Mucosa of rectum (tissue), 2 donors: ENCODE data around the gene AGMO.

Experiments
- H3K27ac ChIP-seq, 2 donors: one replicate each; pipeline ENCODE4 v1.7.0; 2013; ENCODE audit warnings: inconsistent platforms in 2 of 2, low read depth in 2 of 2, low read length in 2 of 2
- H3K27me3 ChIP-seq, 2 donors: one replicate each; pipeline ENCODE4 v1.7.0; 2013; ENCODE audit warnings: low read length in 2 of 2; ENCODE audit not compliant: control insufficient read depth in 2 of 2, insufficient read depth in 2 of 2
- H3K36me3 ChIP-seq, 2 donors: one replicate each; pipeline ENCODE4 v1.7.0; 2013; ENCODE audit warnings: low read length in 2 of 2; ENCODE audit not compliant: control insufficient read depth in 2 of 2, insufficient read depth in 2 of 2
- H3K4me1 ChIP-seq, 2 donors: one replicate each; pipeline ENCODE4 v1.7.0; 2013; ENCODE audit warnings: low read length in 2 of 2, mild to moderate bottlenecking in 1 of 2; ENCODE audit not compliant: control insufficient read depth in 2 of 2, insufficient read depth in 2 of 2
- H3K4me3 ChIP-seq, 2 donors: one replicate each; pipeline ENCODE4 v1.7.0; 2013; ENCODE audit warnings: low read length in 2 of 2
- H3K9ac ChIP-seq, 2 donors: one replicate each; pipeline ENCODE4 v1.7.0; 2013; ENCODE audit warnings: low read length in 2 of 2, low read depth in 1 of 2, mild to moderate bottlenecking in 1 of 2
- H3K9me3 ChIP-seq, 2 donors: one replicate each; pipeline ENCODE4 v1.7.0; 2013; ENCODE audit warnings: low read length in 2 of 2; ENCODE audit not compliant: control insufficient read depth in 2 of 2
- donor health status: healthy.
- donor health status: Normal muscosa, but diverticular disease.

AGMO gene

GRCh38 chr7:15176089-15176488 is 385.7 kb downstream of the AGMO start:
- H3K9ac ChIP-seq, result no peak overlapping the region
- no peaks in the 10 kb centered on the region for H3K36me3 ChIP-seq
- H3K27me3 ChIP-seq, result no peaks in the 10 kb centered on the region
- H3K9me3 ChIP-seq, result no peaks in the 10 kb centered on the region
- no peak overlapping the region for H3K27ac ChIP-seq
- no peaks in the 10 kb centered on the region for H3K4me1 ChIP-seq
- H3K4me3 ChIP-seq, result no peak overlapping the region

- no peak overlapping the region for H3K9ac ChIP-seq
- H3K4me1 ChIP-seq, result no peaks in the 10 kb centered on the region
- no peaks in the 10 kb centered on the region for H3K36me3 ChIP-seq
- no peaks in the 10 kb centered on the region for H3K27me3 ChIP-seq
- H3K4me3 ChIP-seq, result no peak overlapping the region
- no peaks in the 10 kb centered on the region for H3K9me3 ChIP-seq
- H3K27ac ChIP-seq, result no peak overlapping the region
These were observed 386.7 kb downstream of the AGMO start for GRCh38 chr7:15175152-15175551.

DNA sequence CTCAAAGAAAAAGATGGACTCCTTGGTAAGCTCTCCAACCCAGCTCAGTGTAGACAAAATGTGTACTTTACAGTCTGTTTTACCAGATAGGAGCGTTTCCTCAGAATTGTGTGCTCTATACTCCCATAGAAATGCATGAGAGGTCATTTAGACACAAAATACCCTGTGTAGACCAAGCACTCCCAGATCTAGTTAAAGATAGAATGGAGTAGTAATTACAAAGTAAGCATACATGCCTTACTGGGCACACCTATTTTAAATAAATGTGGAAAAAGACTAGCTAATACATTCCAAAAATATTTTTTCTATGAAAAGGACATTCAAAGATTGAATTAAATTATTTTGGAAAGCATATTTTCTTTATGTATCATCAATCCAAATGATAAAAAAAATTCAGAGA is 387.3 kb downstream of the AGMO start:
- Histone ChIP-seq H3K36me3 (no peaks in the 10 kb centered on the region), H3K4me3 (no peak overlapping the region), H3K4me1 (no peaks in the 10 kb centered on the region), H3K9me3 (no peaks in the 10 kb centered on the region), H3K9ac (no peak overlapping the region), H3K27me3 (no peaks in the 10 kb centered on the region), H3K27ac (no peak overlapping the region)

DNA sequence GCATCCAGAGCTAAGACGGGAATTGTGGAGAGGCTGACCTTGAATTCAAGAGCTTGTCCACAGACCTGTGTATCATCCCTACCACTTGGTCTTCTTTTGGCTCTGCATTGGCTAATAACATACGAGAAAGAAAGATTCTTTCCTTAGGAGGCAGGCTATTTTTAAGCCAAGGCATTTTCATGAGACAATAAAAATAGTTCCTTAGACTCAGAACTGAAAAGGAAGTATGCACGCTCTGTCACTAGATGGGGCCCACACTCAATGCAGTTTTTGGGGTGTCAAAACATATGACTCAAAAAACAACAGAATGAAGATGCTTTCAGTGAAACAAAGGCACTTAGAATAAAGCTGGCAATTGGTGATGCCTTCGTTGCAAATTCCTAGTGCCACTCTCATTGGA is 393.3 kb downstream of the AGMO start:
- no peak overlapping the region for H3K4me3 ChIP-seq
- no peaks in the 10 kb centered on the region for H3K4me1 ChIP-seq
- H3K36me3 ChIP-seq, result no peaks in the 10 kb centered on the region
- H3K27me3 ChIP-seq, result no peaks in the 10 kb centered on the region
- H3K9ac ChIP-seq, result no peak overlapping the region
- no peak overlapping the region for H3K27ac ChIP-seq
- H3K9me3 ChIP-seq, result no peaks in the 10 kb centered on the region

DNA sequence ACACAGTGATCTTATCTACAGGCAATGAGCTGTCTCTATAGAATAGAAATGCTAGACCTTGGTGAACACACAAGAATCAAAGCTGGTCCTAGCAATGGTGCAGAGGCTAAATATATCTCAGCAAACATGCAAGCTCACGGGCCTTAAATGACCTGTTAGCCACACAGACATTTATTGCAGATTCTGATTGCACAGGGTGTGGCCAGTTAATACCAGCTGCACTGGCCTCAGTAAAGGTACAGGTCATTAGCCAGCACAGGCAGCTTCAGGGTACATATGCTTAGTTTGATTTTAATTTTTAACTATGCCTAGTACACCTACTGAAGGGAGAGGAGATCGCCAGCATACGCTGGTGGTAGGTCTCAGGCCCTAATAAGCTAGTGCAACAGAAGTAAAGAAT is 393.9 kb downstream of the AGMO start:
- H3K9ac ChIP-seq, result no peak overlapping the region
- no peak overlapping the region for H3K4me3 ChIP-seq

GRCh38 chr7:15166620-15167019 is 395.2 kb downstream of the AGMO start:
- no peaks in the 10 kb centered on the region for H3K36me3 ChIP-seq
- H3K27me3 ChIP-seq, result no peaks in the 10 kb centered on the region
- H3K4me3 ChIP-seq, result no peak overlapping the region

More for the DNA sequence above, 393.9 kb downstream of the AGMO start:
- no peaks in the 10 kb centered on the region for H3K36me3 ChIP-seq
- H3K27me3 ChIP-seq, result no peaks in the 10 kb centered on the region
- no peaks in the 10 kb centered on the region for H3K4me1 ChIP-seq
- no peak overlapping the region for H3K27ac ChIP-seq
- no peaks in the 10 kb centered on the region for H3K9me3 ChIP-seq

DNA sequence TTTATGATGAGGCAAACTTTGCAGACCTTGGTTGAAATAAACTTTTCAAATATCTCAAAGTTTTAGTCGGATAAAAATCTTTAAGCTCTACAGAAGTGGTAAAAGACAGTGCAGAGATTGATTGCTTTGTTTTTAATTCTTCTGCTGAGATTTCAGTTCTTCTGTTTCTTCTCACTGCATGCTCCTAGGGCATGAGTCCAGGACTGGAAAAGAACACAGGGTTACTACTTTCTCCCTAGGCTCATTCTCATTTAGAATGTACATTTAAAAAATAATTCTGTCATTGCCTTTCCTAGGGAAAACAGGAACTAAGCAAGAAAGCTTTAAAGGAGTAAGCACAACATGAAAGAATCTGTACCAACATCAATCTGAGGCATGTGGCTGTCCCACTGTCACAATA is 402.6 kb downstream of the AGMO start:
- Histone ChIP-seq H3K9me3 (no peaks in the 10 kb centered on the region), H3K27ac (no peak overlapping the region), H3K9ac (no peak overlapping the region), H3K4me1 (no peaks in the 10 kb centered on the region), H3K4me3 (no peak overlapping the region), H3K36me3 (no peaks in the 10 kb centered on the region), H3K27me3 (no peaks in the 10 kb centered on the region)

More at GRCh38 chr7:15166620-15167019, 395.2 kb downstream of the AGMO start:
- Histone ChIP-seq H3K9me3 (no peaks in the 10 kb centered on the region), H3K27ac (no peak overlapping the region), H3K9ac (no peak overlapping the region), H3K4me1 (no peaks in the 10 kb centered on the region)

GRCh38 chr7:15158141-15158810 is 403.5 kb downstream of the AGMO start:
- Histone ChIP-seq H3K27me3 (no peaks in the 10 kb centered on the region), H3K9me3 (no peaks in the 10 kb centered on the region), H3K4me1 (no peaks in the 10 kb centered on the region), H3K9ac (no peak overlapping the region), H3K36me3 (no peaks in the 10 kb centered on the region), H3K27ac (no peak overlapping the region), H3K4me3 (no peak overlapping the region)
